Thyroid gland (tissue), 4 donors: Measurements from ENCODE around the gene OBSCN.

Source experiments
- CTCF ChIP-seq, 6 experiments: fragments of 200-600 bp in 3 of 6; fragments of 450-650 bp in 3 of 6; sonication (generic) in 3 of 6; IDR thresholded peaks; one replicate each; pipeline ENCODE4 v1.5.1; 2016 to 2019; ENCODE audit warnings: antibody characterized with exemption in 6 of 6, mild to moderate bottlenecking in 2 of 6, inconsistent platforms in 1 of 6, moderate library complexity in 1 of 6
- POLR2A ChIP-seq, 2 donors: fragments of 450-650 bp; IDR thresholded peaks; one replicate each; pipeline ENCODE4 v1.6.1; 2017; ENCODE audit warnings: antibody characterized with exemption in 2 of 2, mild to moderate bottlenecking in 2 of 2, moderate library complexity in 1 of 2

DNA sequence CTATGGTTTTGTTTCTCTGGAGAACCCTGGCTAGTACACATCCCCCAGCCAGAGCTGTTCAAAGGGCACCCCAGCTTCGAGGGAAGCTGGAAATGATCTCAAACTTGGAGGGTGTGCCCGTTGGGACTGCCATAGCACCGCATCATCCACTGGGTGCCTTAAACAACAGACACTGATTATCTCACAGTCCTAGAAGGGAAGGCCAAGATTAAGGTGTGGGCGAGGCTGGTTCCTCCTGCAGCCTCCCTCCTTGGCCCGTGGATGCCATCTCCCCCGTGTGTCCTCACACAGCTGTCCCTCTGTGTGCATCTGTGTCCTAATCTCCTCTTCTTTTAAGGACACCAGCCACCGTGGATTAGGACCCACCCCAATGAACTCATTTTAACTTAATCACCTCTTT is 46.5 kb upstream of the OBSCN start:
- TF ChIP-seq CTCF (IDR thresholded peaks at IDR 0.05): no peak
- no peak for TF ChIP-seq POLR2A (IDR thresholded peaks at IDR 0.05)
